HG02840 (cell line): ENCODE measurements around the gene SNX1.
"Not testable (repeated sequence)": the region's sequence is repeated elsewhere in the genome, so short reads cannot be mapped to it uniquely, and the experiment has no call there.

Experiments used
- ATAC-seq: cut with Tn5 transposase; IDR thresholded peaks from one replicate; pipeline ENCODE4 v1.9.1; 2021; ENCODE audit warnings: mild to moderate bottlenecking, moderate library complexity, moderate number of reproducible peaks; ENCODE audit not compliant: unreplicated experiment, low FRiP score

Gene SNX1

GRCh38 chr15:64095795-64096667 is at the start of gene SNX1:
SNX1 (plus strand) TSS chr15:64095982; CDS start chr15:64096014, 32 bp downstream.
- ATAC-seq: peak; percentile 43

GRCh38 chr15:64046421-64047153 is 49.2 kb upstream of the SNX1 start, which contains the start of gene DAPK2:
DAPK2 (minus strand) TSS chr15:64046485; CDS start chr15:64040261, 6,224 bp downstream.
- no peak for ATAC-seq

- ATAC-seq: no peak
These were observed 46.9 kb upstream of the SNX1 start for GRCh38 chr15:64048781-64049460.

- ATAC-seq: no peak
These were observed 45.3 kb upstream of the SNX1 start for GRCh38 chr15:64050281-64051092.

- no peak for ATAC-seq
These were observed 44.7 kb upstream of the SNX1 start for GRCh38 chr15:64051093-64051402.

- ATAC-seq: no peak
These were observed 44.1 kb upstream of the SNX1 start for GRCh38 chr15:64051407-64052259.

- no peak for ATAC-seq
These were observed 42.8 kb upstream of the SNX1 start for GRCh38 chr15:64052925-64053491.

GRCh38 chr15:64053674-64054073 is 42.1 kb upstream of the SNX1 start:
- not testable (repeated sequence) for ATAC-seq

GRCh38 chr15:64058279-64058678 is 37.5 kb upstream of the SNX1 start:
- no peak for ATAC-seq

- not testable (repeated sequence) for ATAC-seq
These were observed 36.7 kb upstream of the SNX1 start for GRCh38 chr15:64059104-64059503.

- no peak for ATAC-seq
These were observed 35.1 kb upstream of the SNX1 start for GRCh38 chr15:64060716-64061115.

GRCh38 chr15:64066451-64066850 is 29.3 kb upstream of the SNX1 start:
- ATAC-seq: no peak

- no peak for ATAC-seq
These were observed 28.2 kb upstream of the SNX1 start for GRCh38 chr15:64067564-64068030.

- ATAC-seq: no peak
These were observed 27.6 kb upstream of the SNX1 start for GRCh38 chr15:64068133-64068532.

- no peak for ATAC-seq
These were observed 25.7 kb upstream of the SNX1 start for GRCh38 chr15:64070106-64070505.

- ATAC-seq: no peak
These were observed 24.6 kb upstream of the SNX1 start for GRCh38 chr15:64070965-64071851.

- ATAC-seq: no peak
These were observed 23.6 kb upstream of the SNX1 start for GRCh38 chr15:64071931-64072765.
